NCI-H345 treated with DMSO at 0.1 percent for 48 hours (cell line): Measurements from ENCODE around the gene HACL1.
"Not testable (repeated sequence)": the region's sequence is repeated elsewhere in the genome, so short reads cannot be mapped to it uniquely, and the experiment has no call there.

Experiments used
- DNase-seq: peaks from one replicate; lab custom pipeline; 2025; ENCODE audit not compliant: unreplicated experiment; lab: John Stamatoyannopoulos, UW

HACL1 gene

GRCh38 chr3:15630646-15631350, 29.4 kb upstream of the HACL1 start:
- no peak for DNase-seq

GRCh38 chr3:15629860-15630597, 28.7 kb upstream of the HACL1 start:
- DNase-seq: peak; percentile 0

- DNase-seq: no peak
Measured at GRCh38 chr3:15628967-15629366, 27.6 kb upstream of the HACL1 start.

DNA sequence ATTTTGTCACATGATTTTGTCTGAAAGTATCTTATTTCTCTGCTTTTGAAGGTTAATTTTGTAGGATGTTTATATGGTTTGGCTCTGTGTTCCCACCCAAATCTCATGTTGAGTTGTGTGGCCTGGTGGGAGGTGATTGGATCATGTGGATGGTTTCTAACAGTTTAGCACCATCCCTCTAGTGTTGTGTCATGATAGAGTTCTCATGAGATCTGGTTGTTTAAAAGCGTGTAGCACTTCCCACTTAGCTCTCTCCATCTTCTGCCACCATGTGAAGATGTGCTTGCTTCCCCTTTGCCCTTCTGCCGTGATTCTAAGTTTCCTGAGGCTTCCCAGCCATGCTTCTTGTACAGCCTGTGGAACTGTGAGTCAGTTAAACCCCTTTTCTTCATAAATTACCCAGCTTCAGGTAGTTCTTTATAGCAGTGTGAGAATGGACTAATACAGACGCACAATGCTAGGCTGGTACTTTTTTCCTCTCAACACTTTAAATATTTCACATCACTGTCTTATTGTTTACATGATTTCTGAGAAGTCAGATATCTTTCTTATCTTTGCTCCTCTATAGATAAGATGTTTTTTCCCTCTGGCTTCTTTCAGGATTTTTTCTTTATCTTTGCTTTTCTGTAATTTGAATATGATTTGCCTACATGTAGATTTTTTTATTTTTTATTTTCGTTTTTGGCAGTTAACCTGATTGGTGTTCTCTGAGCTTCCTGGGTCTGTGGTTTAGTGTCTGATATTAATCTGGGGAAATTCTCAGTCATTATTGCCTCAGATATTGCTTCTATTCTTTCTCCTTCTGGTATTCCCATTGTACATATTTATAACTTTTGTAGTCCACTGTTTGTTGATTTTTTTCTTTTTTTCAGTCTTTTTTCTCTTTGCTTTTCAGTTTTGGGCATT, 22.4 kb upstream of the HACL1 start:
- no peak for DNase-seq

- not testable (repeated sequence) for DNase-seq
Measured at GRCh38 chr3:15619659-15620464, 18.5 kb upstream of the HACL1 start.

DNA sequence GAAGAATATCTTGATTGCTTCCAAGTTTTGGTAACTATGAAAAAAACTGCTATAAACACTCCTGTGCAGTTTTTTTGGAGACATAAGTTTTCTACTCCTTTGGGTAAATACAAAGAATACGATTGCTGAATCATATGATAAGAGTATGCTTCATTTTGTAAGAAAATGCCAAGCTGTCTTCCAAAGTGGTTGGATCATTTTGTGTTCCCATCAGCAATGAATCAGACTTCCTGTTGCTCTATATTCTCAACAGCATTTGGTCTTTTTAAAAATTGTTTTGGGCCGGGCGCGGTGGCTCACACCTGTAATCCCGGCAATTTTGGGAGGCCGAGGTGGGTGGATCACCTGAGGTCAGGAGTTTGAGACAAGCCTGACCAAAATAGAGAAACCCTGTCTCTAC, 14.7 kb upstream of the HACL1 start:
- DNase-seq: no peak

DNA sequence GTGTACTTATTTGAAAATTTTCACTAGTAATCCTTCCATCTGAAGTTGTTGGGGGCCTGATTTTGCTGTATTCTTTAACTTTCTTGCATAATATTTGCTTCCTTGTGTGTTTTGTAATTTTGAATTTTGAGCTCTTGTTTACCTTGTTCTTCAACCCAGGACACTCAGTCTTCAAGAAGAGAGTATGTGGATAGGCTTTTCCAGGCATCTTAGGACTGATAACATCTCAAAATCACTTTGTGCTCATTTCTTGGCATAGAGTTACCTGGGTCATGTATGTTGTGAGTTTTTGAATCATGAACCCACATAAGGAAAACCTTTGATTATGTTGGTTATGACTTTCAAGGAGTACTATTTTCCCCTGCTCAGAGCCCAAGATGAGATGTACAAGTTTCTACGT, 13.6 kb upstream of the HACL1 start:
- DNase-seq: no peak

DNA sequence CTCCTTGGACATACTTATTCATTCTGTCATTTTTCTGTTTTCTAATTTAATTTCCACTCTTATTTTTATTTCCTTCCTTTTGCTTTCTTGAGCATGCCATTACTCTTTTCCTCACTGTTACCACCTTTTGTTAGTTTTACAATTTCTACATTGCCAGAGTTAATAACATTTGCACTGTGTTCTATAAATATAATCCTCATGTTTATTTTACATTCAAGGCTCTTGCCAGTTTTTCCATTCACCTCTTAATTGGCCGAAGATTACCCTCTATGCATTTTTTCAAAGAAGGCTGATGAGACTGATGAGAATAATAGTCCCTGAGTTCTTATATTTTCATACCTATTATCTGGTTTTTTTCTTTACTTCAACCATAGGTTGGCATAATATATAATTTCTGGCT, 10.6 kb upstream of the HACL1 start:
- no peak for DNase-seq

DNA sequence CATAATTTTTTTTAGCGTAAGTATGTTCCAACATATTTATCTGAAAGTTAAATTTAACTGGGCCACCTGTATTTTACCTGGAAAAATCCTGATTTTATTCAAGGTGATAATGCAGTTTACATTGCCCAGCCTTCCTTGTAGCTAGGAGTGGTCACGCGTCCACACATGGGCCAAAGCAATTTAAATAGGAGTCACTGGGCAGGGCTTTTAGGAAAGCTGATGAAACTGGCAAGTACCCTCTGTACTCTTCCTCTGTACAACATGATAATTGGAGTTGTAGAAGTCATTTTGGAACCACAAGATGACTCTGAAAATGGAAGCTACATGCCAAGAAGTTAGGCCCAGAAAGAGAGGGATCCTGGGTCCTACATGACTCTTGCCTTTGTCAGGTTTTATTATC, 9.6 kb upstream of the HACL1 start:
- DNase-seq: no peak

DNA sequence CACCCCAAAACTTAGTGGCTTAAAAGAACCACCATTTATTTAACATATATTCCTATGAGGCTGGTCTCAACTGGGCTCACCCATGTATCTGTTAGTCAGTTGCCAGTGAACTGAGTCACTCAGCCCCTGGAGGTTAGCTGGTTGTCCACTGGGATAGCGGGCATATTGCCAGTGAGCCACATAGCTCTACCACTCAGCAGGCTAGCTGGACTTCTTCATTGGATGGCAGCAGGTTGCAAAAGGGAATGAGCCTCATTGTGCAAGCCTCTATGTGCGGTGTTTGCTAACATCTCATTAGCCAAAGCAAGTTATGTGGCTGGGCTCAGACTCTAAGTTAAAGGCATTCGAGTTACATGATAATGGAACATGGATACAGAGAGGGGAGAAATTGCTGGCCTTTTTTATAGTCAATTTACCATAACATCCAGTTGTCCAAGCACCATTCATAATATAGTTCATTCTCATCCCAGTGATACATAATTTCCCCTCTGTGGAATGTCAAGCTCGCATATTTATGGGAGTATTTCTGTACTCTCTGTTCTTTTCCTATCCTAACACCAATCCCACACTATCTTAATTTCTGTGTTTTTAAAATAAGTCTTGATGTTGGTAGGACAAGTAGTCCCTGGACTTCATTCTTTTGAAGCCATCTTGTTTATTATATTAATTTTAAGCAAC, 8.9 kb upstream of the HACL1 start:
- no peak for DNase-seq

- DNase-seq: no peak
Measured at GRCh38 chr3:15606434-15606891, 5.1 kb upstream of the HACL1 start.

DNA sequence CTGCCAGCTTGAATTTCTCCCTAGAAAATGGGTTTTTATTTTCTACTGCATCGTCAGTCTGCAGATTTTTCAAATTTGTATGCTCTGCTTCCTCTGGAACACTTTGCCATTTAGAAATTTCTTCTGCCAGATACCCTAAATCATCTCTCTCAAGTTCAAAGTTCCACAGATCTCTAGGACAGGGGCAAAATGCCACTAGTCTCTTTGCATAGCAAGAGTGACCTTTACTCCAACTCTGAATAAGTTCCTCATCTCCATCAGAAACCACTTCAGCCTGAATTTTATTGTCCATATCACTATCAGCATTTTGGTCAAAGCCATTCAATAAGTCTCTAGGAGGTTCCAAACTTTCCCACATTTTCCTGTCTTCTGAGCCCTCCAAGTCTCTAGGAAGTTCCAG, 3.2 kb upstream of the HACL1 start:
- not testable (repeated sequence) for DNase-seq

GRCh38 chr3:15602816-15603215, 1.4 kb upstream of the HACL1 start:
- DNase-seq: not testable (repeated sequence)

DNA sequence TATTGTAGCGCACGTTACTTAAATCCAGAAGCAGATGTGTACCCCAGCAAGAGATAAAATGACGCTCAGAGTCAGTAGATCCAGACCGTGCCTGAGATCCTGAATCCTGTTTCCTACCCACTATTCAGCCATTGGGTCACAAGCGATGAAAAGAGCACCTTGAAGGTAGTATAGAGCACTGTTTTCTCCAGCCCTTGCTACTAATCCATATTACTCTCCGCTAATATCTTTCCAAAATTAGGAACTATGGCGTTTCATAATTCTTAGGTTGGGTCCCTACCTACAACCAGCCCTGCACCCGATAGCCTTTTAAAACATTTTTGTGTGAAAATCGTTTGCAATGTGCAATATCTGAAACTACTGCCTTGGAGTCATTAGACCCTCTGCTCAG, 772 bp upstream of the HACL1 start:
- DNase-seq: no peak

DNA sequence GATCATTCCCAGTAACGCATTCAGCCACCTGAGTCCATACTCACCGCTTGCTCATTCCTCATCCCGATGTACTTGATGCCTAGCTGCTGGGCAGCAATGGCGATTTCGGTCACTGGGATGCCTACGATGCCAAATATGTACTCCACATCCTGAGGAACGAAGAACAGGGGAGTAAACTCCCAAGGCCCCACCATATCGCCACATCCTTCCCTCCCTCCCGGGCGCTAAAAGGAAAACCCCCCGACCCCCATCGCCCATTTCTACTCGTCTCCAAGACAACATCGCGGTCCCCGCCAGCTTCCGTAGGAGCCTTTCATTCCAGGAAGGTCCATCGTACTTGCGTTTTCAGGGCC, 347 bp downstream of the HACL1 start:
- DNase-seq: no peak

- no peak for DNase-seq
Measured at GRCh38 chr3:15595955-15596354, 5.4 kb downstream of the HACL1 start.

DNA sequence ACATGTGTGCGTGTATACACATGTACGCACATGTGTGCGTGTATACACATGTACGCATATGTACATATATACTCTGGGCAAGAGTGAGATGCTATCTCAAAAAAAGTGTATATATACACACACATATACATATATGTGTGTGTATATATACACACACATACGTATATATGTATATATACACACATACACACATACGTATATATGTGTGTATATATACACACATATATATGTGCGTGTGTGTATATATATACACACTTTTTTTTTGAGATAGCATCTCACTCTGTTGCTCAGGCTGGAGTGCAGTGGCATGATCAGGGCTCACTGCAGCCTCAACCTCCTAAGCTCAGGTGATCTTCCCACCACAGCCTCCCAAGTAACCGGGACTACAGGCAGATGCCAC, 8.4 kb downstream of the HACL1 start:
- DNase-seq: no peak

DNA sequence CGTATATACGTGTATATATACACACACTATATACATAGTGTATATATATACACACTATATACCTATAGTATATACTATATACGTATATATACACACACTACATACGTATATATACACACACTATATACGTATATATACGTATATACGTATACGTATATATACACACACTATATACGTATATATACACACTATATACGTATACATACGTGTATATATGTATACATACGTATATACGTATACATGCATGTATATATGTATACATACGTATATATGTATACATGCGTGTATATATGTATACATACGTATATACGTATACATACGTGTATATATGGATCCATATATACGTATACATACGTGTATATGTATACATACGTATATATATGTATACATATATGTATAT, 9.4 kb downstream of the HACL1 start:
- no peak for DNase-seq

DNA sequence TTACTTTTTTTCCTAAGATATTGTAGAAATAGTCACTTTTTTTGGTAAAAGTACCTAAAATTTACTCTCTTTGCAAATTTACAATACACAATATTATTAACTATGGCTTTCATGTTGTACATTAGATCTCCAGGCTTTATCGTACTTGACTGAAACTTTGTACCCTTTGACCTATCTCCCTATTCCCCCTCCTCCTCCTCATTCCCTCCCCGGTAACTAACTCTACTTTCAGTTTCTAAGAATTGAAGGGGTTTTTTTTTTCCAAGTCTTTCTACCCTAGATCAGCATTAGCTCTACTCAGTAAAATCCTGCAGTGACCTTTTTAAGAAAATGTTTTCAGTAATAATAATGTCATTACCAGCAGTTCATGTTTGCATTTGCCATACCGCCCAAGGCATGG, 10.1 kb downstream of the HACL1 start:
- no peak for DNase-seq

GRCh38 chr3:15585111-15585845, 16.1 kb downstream of the HACL1 start:
- no peak for DNase-seq
